ENCODE results near the gene MTCL3.

MTCL3 gene

GRCh38 chr6:127514179-127514772 is 4.9 kb downstream of the MTCL3 start:
- DNase-seq, result no peak
- WGBS (ENCODE audit: extremely low coverage, insufficient read length, low lambda C conversion rate), result no CpG with 5 or more reads among the region's 8 CpGs
- H3K23me2 ChIP-seq (ENCODE audit: insufficient read length, low read depth, low read length, poor library complexity, severe bottlenecking), result peaks cover 31% of the 10 kb centered on the region
- Mint-ChIP-seq H3K9me3 (no peaks in the 10 kb centered on the region; a peak in 1 of 5 replicates), H3K27ac (no peak overlapping the region), H3K27me3 (ENCODE audit: low read depth) (peaks cover 37% of the 10 kb centered on the region), H3K36me3 (ENCODE audit: insufficient read depth in 1 of 3, low read depth in 3 of 3) (peaks cover 10 to 43% (median 26%) of the 10 kb centered on the region in 3 experiments), H3K4me1 (peaks cover 27 to 29% of the 10 kb centered on the region in 2 experiments), H3K4me3 (peak overlapping the region; percentile 74 to 86)
- H3K9ac ChIP-seq (ENCODE audit: extremely low read depth, insufficient read length, low read length), result no peak overlapping the region
- no peak overlapping the region for H2AFZ ChIP-seq (ENCODE audit: low read length)
- no peak overlapping the region for H2BK120ac ChIP-seq (ENCODE audit: low read depth, low read length, poor library complexity, severe bottlenecking)
- H3K9me3 ChIP-seq (ENCODE audit: control insufficient read depth, low read depth, low read length), result no peaks in the 10 kb centered on the region
- H2BK20ac ChIP-seq (ENCODE audit: low read depth, low read length, poor library complexity, severe bottlenecking), result no peak overlapping the region
- H4K20me1 ChIP-seq (ENCODE audit: control insufficient read depth, insufficient read depth, insufficient read length), result no peaks in the 10 kb centered on the region
- no peak overlapping the region for H3T11ph ChIP-seq (ENCODE audit: low read length)
- no peaks in the 10 kb centered on the region for H3K79me2 ChIP-seq (ENCODE audit: insufficient read depth, low read length)
- no peak overlapping the region for H2BK12ac ChIP-seq (ENCODE audit: insufficient read length, low read depth, low read length)
- H3K18ac ChIP-seq (ENCODE audit: insufficient read length, low read depth, low read length), result no peak overlapping the region
- no peak overlapping the region for H2BK15ac ChIP-seq (ENCODE audit: low read depth, low read length)
- TF ChIP-seq CTCF (conservative IDR thresholded peaks at IDR 0.05), result no peak
- H4K5ac ChIP-seq (ENCODE audit: insufficient read length, low read depth, low read length), result no peak overlapping the region
- no peaks in the 10 kb centered on the region for H3K4me1 ChIP-seq (ENCODE audit: insufficient read depth, low read length)
- H3K4ac ChIP-seq (ENCODE audit: low read depth, low read length), result no peak overlapping the region
- H4K91ac ChIP-seq (ENCODE audit: insufficient read length, low read depth, low read length), result no peak overlapping the region
- no peak overlapping the region for H3K27ac ChIP-seq (ENCODE audit: insufficient read length, low read depth, low read length)
- H2AK5ac ChIP-seq (ENCODE audit: insufficient read length, low read length), result no peak overlapping the region
- no peak overlapping the region for H4K8ac ChIP-seq (replicated peaks; ENCODE audit: insufficient read length, low read depth, low read length)
- peaks cover 2% of the 10 kb centered on the region for H3K79me1 ChIP-seq (ENCODE audit: insufficient read depth, low read depth, low read length, poor library complexity, severe bottlenecking)
- no peak overlapping the region for H3K23ac ChIP-seq (ENCODE audit: insufficient read length, low read depth, low read length)
- H3K56ac ChIP-seq (ENCODE audit: insufficient read length, low read depth, low read length), result no peak overlapping the region
- no peaks in the 10 kb centered on the region for H3K27me3 ChIP-seq (ENCODE audit: insufficient read depth, low read length)
- H3K4me2 ChIP-seq (ENCODE audit: insufficient read depth, insufficient read length, low read length), result peak overlapping the region; percentile 94
- H3K14ac ChIP-seq (ENCODE audit: insufficient read depth, low read length), result no peak overlapping the region
- H2BK5ac ChIP-seq (ENCODE audit: insufficient read length, low read length), result no peak overlapping the region

Measured in H9 (cell line).